Vagina (tissue), 2 donors: ENCODE results near the gene GPR158.

Source experiments
- CTCF ChIP-seq, 3 experiments: fragments of 450-650 bp in 2 of 3; fragments of 200-600 bp in 1 of 3; sonication (generic) in 1 of 3; IDR thresholded peaks; one replicate each; pipeline ENCODE4 v1.5.1; 2017 to 2019; ENCODE audit warnings: antibody characterized with exemption in 3 of 3, mild to moderate bottlenecking in 2 of 3, moderate library complexity in 2 of 3
- POLR2AphosphoS5 ChIP-seq, 2 donors: sonication (generic); formaldehyde crosslinking; IDR thresholded peaks; one replicate each; pipeline ENCODE4 v1.9.0; 2017; ENCODE audit warnings: antibody characterized with exemption in 2 of 2, mild to moderate bottlenecking in 2 of 2, low read depth in 1 of 2; ENCODE audit not compliant: insufficient read depth in 1 of 2

- TF ChIP-seq CTCF (IDR thresholded peaks at IDR 0.05) (no peak), POLR2AphosphoS5 (IDR thresholded peaks at IDR 0.05; ENCODE audit: insufficient read depth in 1 of 2, low read depth in 1 of 2) (no peak)
Measured at GRCh38 chr10:25382029-25382810, 207.4 kb downstream of the GPR158 start.
